Astrocyte (in vitro differentiated cells and primary cell): Measurements from ENCODE around the gene TRERF1.

Experiments
- EZH2 ChIP-seq: IDR thresholded peaks from 2 replicates; pipeline ENCODE4 v1.6.1; 2012; ENCODE audit warnings: mild to moderate bottlenecking, low read length, inconsistent platforms; ENCODE audit not compliant: insufficient read depth
- TF ChIP-seq, protein P1 (sequence below): IDR thresholded peaks from 2 replicates; pipeline ENCODE4 v1.5.1; 2011; ENCODE audit warnings: low read depth, mild to moderate bottlenecking, inconsistent platforms, low read length, moderate library complexity; ENCODE audit not compliant: insufficient read depth

DNA sequence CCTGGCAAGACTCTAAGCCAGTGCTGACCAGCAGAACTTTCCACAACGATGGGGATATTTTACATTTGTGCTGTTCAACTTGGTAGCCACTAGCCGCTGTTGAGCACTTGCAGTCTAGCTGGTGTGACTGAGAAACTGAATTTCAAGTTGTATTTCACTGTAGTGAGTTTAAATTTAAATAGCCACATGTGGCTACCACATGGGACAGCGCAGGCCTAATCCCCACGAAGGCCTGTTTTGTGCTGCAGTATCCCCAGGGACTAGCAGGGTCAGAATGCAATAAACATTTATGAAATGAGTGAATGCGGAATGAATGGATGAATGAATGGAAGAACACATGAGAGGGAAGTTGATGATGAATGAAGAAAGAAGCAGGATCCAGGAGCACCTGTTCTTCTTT, 115.8 kb downstream of the TRERF1 start:
- TF ChIP-seq, protein P1, sequence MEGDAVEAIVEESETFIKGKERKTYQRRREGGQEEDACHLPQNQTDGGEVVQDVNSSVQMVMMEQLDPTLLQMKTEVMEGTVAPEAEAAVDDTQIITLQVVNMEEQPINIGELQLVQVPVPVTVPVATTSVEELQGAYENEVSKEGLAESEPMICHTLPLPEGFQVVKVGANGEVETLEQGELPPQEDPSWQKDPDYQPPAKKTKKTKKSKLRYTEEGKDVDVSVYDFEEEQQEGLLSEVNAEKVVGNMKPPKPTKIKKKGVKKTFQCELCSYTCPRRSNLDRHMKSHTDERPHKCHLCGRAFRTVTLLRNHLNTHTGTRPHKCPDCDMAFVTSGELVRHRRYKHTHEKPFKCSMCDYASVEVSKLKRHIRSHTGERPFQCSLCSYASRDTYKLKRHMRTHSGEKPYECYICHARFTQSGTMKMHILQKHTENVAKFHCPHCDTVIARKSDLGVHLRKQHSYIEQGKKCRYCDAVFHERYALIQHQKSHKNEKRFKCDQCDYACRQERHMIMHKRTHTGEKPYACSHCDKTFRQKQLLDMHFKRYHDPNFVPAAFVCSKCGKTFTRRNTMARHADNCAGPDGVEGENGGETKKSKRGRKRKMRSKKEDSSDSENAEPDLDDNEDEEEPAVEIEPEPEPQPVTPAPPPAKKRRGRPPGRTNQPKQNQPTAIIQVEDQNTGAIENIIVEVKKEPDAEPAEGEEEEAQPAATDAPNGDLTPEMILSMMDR = no peak
- TF ChIP-seq EZH2 = no peak
